Measurements from ENCODE around the gene HS3ST4. TPM values are rescaled to one million over a fixed set of nuclear protein-coding genes. Genes with fewer than 3 reads are reported as not detected.

HS3ST4 gene
- total and polyA plus RNA-seq, 10 of the 15 experiments (the other 5 are each of a cell fraction or from before 2014, with no cell fraction given) = 0.05 TPM; not detected in 9

DNA sequence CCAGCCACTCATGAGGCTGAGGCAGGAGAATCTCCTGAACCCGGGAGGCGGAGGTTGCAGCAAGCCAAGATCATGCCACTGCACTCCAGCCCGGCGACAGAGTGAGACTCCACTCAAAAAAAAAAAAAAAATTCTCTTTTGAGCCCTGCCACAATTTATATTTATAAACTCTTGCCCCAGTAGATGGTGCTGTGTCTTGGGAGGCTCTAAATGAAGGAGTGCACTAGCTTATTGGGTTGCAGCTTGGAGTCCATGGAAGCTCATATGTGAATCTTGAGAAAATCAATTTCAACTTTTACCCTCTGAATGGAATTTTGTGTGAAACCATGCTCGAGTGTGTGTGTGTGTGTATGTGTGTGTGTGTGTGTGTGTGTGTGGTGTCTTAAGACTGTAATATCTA lies 420.1 kb downstream of the HS3ST4 start:
- FAIRE-seq = no peak
- no peak for ATAC-seq

DNA sequence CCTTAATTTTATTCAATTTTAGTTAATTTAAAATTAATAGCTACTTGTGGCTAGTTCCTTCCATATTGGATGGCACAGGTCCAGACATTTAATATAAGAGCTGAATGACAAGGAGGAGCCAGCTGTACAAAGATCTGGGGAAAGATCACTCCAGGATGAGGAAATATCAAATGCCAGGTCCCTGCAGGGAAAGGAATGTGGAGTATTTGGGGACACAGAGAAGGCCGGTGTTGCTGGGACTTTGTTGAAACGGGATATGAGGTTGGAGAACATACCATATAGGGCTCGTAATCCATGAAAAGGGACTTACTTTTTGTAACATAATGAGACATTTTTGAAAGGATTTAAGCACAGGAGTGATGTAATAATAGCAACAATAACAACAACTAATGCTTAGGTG lies 426.8 kb downstream of the HS3ST4 start:
- H4K20me1 ChIP-seq (ENCODE audit: control insufficient read depth, insufficient read depth) = no peaks in the 10 kb centered on the region
- CTCF ChIA-PET = no interaction called here
- BruUV-seq (replicated peaks) = no TSS peak
- DNase-seq (ENCODE audit: low read depth, low spot score) = no peak
- H3K4me1 ChIP-seq (ENCODE audit: control insufficient read depth, insufficient read depth, low read length) = no peaks in the 10 kb centered on the region
- H3K27ac ChIP-seq (ENCODE audit: control insufficient read depth, insufficient read depth) = no peak overlapping the region
- H3K27me3 ChIP-seq (replicated peaks in 1 of 2; ENCODE audit: control insufficient read depth in 2 of 2, insufficient read depth in 2 of 2, low read length in 1 of 2) = no peaks in the 10 kb centered on the region
- H3K4me2 ChIP-seq (ENCODE audit: control insufficient read depth, insufficient read depth) = no peak overlapping the region
- POLR2A ChIA-PET = no interaction called here
- RAD21 ChIA-PET (ENCODE audit: unreplicated experiment) = no interaction called here
- no peaks in the 10 kb centered on the region for H3K9me3 ChIP-seq (replicated peaks; ENCODE audit: control insufficient read depth, insufficient read depth, low read length)
- in situ Hi-C loops (cut with MboI) (no loop called here), intact Hi-C loops (cut with micrococcal nuclease; ENCODE audit: unreplicated experiment) (no loop called here)
- H2AFZ ChIP-seq (ENCODE audit: control insufficient read depth, low read depth, low read length) = no peak overlapping the region
- H3K79me2 ChIP-seq (ENCODE audit: control insufficient read depth, insufficient read depth, low read length) = no peaks in the 10 kb centered on the region
- no peak for FAIRE-seq
- H3K36me3 ChIP-seq (ENCODE audit: control insufficient read depth in 2 of 2, insufficient read depth in 2 of 2, low read length in 1 of 2) = no peaks in the 10 kb centered on the region
- WGBS (ENCODE audit: insufficient coverage, insufficient replicate concordance, low lambda C conversion rate, missing lambda C conversion rate) = 15% methylated on average over 3 of the region's 3 CpGs
- H3K9ac ChIP-seq (ENCODE audit: control insufficient read depth, insufficient read depth, low read length) = no peak overlapping the region
- SMC1A ChIA-PET (ENCODE audit: uncharacterized antibody, unreplicated experiment) = no interaction called here
- ATAC-seq = no peak
- H3K4me3 ChIP-seq = no peak overlapping the region
- no peak for TF ChIP-seq NRF1 (conservative IDR thresholded peaks at IDR 0.05; ENCODE audit: low read depth, low read length)
- TF ChIP-seq, protein P1, sequence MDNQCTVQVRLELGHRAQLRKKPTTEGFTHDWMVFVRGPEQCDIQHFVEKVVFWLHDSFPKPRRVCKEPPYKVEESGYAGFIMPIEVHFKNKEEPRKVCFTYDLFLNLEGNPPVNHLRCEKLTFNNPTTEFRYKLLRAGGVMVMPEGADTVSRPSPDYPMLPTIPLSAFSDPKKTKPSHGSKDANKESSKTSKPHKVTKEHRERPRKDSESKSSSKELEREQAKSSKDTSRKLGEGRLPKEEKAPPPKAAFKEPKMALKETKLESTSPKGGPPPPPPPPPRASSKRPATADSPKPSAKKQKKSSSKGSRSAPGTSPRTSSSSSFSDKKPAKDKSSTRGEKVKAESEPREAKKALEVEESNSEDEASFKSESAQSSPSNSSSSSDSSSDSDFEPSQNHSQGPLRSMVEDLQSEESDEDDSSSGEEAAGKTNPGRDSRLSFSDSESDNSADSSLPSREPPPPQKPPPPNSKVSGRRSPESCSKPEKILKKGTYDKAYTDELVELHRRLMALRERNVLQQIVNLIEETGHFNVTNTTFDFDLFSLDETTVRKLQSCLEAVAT (IDR thresholded peaks at IDR 0.05) = no peak
- TF ChIP-seq, protein P2, sequence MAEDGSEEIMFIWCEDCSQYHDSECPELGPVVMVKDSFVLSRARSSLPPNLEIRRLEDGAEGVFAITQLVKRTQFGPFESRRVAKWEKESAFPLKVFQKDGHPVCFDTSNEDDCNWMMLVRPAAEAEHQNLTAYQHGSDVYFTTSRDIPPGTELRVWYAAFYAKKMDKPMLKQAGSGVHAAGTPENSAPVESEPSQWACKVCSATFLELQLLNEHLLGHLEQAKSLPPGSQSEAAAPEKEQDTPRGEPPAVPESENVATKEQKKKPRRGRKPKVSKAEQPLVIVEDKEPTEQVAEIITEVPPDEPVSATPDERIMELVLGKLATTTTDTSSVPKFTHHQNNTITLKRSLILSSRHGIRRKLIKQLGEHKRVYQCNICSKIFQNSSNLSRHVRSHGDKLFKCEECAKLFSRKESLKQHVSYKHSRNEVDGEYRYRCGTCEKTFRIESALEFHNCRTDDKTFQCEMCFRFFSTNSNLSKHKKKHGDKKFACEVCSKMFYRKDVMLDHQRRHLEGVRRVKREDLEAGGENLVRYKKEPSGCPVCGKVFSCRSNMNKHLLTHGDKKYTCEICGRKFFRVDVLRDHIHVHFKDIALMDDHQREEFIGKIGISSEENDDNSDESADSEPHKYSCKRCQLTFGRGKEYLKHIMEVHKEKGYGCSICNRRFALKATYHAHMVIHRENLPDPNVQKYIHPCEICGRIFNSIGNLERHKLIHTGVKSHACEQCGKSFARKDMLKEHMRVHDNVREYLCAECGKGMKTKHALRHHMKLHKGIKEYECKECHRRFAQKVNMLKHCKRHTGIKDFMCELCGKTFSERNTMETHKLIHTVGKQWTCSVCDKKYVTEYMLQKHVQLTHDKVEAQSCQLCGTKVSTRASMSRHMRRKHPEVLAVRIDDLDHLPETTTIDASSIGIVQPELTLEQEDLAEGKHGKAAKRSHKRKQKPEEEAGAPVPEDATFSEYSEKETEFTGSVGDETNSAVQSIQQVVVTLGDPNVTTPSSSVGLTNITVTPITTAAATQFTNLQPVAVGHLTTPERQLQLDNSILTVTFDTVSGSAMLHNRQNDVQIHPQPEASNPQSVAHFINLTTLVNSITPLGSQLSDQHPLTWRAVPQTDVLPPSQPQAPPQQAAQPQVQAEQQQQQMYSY (CRISPR knock-in tag; IDR thresholded peaks at IDR 0.05) = no peak
- TF ChIP-seq NR2C1 (IDR thresholded peaks at IDR 0.05) = no peak
- no peak for TF ChIP-seq NFXL1 (IDR thresholded peaks at IDR 0.05; ENCODE audit: borderline replicate concordance)
- no peak for TF ChIP-seq SREBF2 (IDR thresholded peaks at IDR 0.05; ENCODE audit: low read length)
- no peak for TF ChIP-seq EP300 (IDR thresholded peaks at IDR 0.05; ENCODE audit: borderline replicate concordance in 1 of 2, control insufficient read depth in 1 of 2, low read depth in 2 of 2, low read length in 2 of 2)
- no peak for TF ChIP-seq SREBF1 (IDR thresholded peaks at IDR 0.05; ENCODE audit: low read length)
- TF ChIP-seq RAD21 (IDR thresholded peaks at IDR 0.05; ENCODE audit: insufficient read depth, low read depth, low read length) = no peak

More for the DNA sequence above, 420.1 kb downstream of the HS3ST4 start:
- ChIA-PET SMC1A (ENCODE audit: uncharacterized antibody, unreplicated experiment) (no interaction called here), CTCF (no interaction called here), POLR2A (no interaction called here), RAD21 (ENCODE audit: unreplicated experiment) (no interaction called here)
- intact Hi-C loops (cut with micrococcal nuclease; ENCODE audit: unreplicated experiment) (no loop called here), in situ Hi-C loops (cut with MboI) (no loop called here)
- no peak overlapping the region for H3K4me2 ChIP-seq (ENCODE audit: control insufficient read depth, insufficient read depth)
- no peak overlapping the region for H3K4me3 ChIP-seq
- BruUV-seq (replicated peaks) = no TSS peak
- WGBS (ENCODE audit: insufficient coverage, insufficient replicate concordance, low lambda C conversion rate, missing lambda C conversion rate) = 15% methylated on average over 5 of the region's 5 CpGs
- H4K20me1 ChIP-seq (ENCODE audit: control insufficient read depth, insufficient read depth) = no peaks in the 10 kb centered on the region
- H3K27me3 ChIP-seq (replicated peaks in 1 of 2; ENCODE audit: control insufficient read depth in 2 of 2, insufficient read depth in 2 of 2, low read length in 1 of 2) = no peaks in the 10 kb centered on the region
- no peak overlapping the region for H3K27ac ChIP-seq (ENCODE audit: control insufficient read depth, insufficient read depth)
- no peaks in the 10 kb centered on the region for H3K36me3 ChIP-seq (ENCODE audit: control insufficient read depth in 2 of 2, insufficient read depth in 2 of 2, low read length in 1 of 2)
- no peaks in the 10 kb centered on the region for H3K9me3 ChIP-seq (replicated peaks; ENCODE audit: control insufficient read depth, insufficient read depth, low read length)
- no peak overlapping the region for H3K9ac ChIP-seq (ENCODE audit: control insufficient read depth, insufficient read depth, low read length)
- no peaks in the 10 kb centered on the region for H3K79me2 ChIP-seq (ENCODE audit: control insufficient read depth, insufficient read depth, low read length)
- no peaks in the 10 kb centered on the region for H3K4me1 ChIP-seq (ENCODE audit: control insufficient read depth, insufficient read depth, low read length)
- DNase-seq (ENCODE audit: low read depth, low spot score) = no peak
- no peak for TF ChIP-seq SRF (IDR thresholded peaks at IDR 0.05; ENCODE audit: low read depth in 2 of 2, low read length in 2 of 2)
- no peak for TF ChIP-seq TCF12 (IDR thresholded peaks at IDR 0.05; ENCODE audit: low read depth, low read length)
- TF ChIP-seq TCF7 (IDR thresholded peaks at IDR 0.05; ENCODE audit: borderline replicate concordance) = no peak
- TF ChIP-seq JUNB (IDR thresholded peaks at IDR 0.05) = no peak
- no peak for TF ChIP-seq BCL11A (IDR thresholded peaks at IDR 0.05; ENCODE audit: low read depth, low read length)
- no peak for TF ChIP-seq ZBED1 (IDR thresholded peaks at IDR 0.05; ENCODE audit: borderline replicate concordance)
- no peak for TF ChIP-seq ZNF24 (IDR thresholded peaks at IDR 0.05)
- no peak for TF ChIP-seq MTA3 (IDR thresholded peaks at IDR 0.05; ENCODE audit: borderline replicate concordance, low read length)
- TF ChIP-seq HDAC6 (IDR thresholded peaks at IDR 0.05; ENCODE audit: unreplicated experiment) = no peak
- TF ChIP-seq BRCA1 (IDR thresholded peaks at IDR 0.05; ENCODE audit: low read depth, low read length) = no peak
- no peak overlapping the region for H2AFZ ChIP-seq (ENCODE audit: control insufficient read depth, low read depth, low read length)

All from GM12878 (cell line).